PFSK-1 (cell line): ENCODE measurements around the gene FGGY.

ENCODE experiments used
- POLR2AphosphoS5 ChIP-seq: IDR thresholded peaks from 2 replicates; pipeline ENCODE4 v1.6.1; 2012; ENCODE audit warnings: low read depth, mild to moderate bottlenecking, control low read depth, low read length, moderate library complexity
- SIN3A ChIP-seq: IDR thresholded peaks from 2 replicates; pipeline ENCODE4 v1.6.1; 2012; ENCODE audit warnings: mild to moderate bottlenecking, low read length, moderate library complexity, borderline replicate concordance; ENCODE audit not compliant: insufficient read depth
- TAF1 ChIP-seq: IDR thresholded peaks from 2 replicates; pipeline ENCODE4 v1.6.1; 2012; ENCODE audit warnings: low read length, control low read depth, borderline replicate concordance; ENCODE audit not compliant: insufficient read depth
- TF ChIP-seq, protein P1 (sequence below), 2 experiments: IDR thresholded peaks; 2 replicates each; pipeline versions ENCODE4 v1.6.1 to v1.8.0; 2011 to 2012; ENCODE audit warnings: low read depth in 2 of 2, low read length in 2 of 2, control low read depth in 1 of 2, inconsistent platforms in 1 of 2, mild to moderate bottlenecking in 1 of 2, moderate library complexity in 1 of 2; ENCODE audit not compliant: insufficient read depth in 1 of 2

DNA sequence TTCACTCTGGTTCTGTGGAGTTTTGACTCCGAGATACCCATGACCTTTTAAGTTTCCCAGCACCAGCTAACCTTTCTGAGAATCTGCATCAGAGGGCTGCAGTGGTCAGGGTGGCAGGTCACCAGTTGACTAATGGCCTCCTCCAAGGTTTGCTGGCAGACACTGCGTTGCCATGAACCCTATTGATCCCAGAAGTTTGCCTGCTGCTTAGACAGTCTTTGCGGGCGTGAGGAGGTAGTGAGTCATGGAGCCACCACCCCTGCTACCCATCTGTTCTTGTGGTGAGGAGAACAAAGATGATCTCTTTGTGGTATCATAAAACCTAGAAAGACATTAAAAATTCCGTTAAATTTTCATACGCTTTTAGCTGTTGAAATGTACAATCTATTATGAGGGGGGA lies 180.4 kb downstream of the FGGY start:
- TF ChIP-seq, protein P1, sequence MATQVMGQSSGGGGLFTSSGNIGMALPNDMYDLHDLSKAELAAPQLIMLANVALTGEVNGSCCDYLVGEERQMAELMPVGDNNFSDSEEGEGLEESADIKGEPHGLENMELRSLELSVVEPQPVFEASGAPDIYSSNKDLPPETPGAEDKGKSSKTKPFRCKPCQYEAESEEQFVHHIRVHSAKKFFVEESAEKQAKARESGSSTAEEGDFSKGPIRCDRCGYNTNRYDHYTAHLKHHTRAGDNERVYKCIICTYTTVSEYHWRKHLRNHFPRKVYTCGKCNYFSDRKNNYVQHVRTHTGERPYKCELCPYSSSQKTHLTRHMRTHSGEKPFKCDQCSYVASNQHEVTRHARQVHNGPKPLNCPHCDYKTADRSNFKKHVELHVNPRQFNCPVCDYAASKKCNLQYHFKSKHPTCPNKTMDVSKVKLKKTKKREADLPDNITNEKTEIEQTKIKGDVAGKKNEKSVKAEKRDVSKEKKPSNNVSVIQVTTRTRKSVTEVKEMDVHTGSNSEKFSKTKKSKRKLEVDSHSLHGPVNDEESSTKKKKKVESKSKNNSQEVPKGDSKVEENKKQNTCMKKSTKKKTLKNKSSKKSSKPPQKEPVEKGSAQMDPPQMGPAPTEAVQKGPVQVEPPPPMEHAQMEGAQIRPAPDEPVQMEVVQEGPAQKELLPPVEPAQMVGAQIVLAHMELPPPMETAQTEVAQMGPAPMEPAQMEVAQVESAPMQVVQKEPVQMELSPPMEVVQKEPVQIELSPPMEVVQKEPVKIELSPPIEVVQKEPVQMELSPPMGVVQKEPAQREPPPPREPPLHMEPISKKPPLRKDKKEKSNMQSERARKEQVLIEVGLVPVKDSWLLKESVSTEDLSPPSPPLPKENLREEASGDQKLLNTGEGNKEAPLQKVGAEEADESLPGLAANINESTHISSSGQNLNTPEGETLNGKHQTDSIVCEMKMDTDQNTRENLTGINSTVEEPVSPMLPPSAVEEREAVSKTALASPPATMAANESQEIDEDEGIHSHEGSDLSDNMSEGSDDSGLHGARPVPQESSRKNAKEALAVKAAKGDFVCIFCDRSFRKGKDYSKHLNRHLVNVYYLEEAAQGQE (IDR thresholded peaks at IDR 0.05; ENCODE audit: insufficient read depth in 1 of 2, low read depth in 2 of 2, low read length in 2 of 2), result no peak
- TF ChIP-seq POLR2AphosphoS5, result no peak
- no peak for TF ChIP-seq TAF1
- TF ChIP-seq SIN3A, result no peak
